GM03348 (cell line): ENCODE measurements around the gene RABGEF1.

Experiments used
- DNase-seq: peaks from one replicate; pipeline ENCODE4 v3.0.0; 2012; ENCODE audit warnings: low spot score

Gene RABGEF1

DNA sequence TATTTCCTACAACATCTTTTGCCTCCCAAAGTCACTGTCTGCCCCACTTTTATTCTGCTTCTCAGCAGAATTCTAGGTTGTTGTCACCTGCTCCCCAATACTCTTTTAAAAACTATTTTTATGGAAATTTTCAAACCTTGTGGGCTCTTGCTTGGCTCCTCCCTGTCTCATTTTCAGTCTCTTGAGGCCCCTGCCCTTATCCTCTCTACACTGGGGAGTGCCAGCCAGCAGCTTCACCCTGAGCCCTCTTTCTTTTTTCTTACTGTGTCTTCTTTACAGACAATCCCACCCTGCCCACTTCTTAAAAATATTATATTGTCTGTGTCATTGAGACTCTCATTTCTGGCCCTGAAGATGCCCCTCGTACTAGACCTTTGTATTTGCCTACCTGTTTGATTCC, 118.8 kb downstream of the RABGEF1 start:
- no peak for DNase-seq

DNA sequence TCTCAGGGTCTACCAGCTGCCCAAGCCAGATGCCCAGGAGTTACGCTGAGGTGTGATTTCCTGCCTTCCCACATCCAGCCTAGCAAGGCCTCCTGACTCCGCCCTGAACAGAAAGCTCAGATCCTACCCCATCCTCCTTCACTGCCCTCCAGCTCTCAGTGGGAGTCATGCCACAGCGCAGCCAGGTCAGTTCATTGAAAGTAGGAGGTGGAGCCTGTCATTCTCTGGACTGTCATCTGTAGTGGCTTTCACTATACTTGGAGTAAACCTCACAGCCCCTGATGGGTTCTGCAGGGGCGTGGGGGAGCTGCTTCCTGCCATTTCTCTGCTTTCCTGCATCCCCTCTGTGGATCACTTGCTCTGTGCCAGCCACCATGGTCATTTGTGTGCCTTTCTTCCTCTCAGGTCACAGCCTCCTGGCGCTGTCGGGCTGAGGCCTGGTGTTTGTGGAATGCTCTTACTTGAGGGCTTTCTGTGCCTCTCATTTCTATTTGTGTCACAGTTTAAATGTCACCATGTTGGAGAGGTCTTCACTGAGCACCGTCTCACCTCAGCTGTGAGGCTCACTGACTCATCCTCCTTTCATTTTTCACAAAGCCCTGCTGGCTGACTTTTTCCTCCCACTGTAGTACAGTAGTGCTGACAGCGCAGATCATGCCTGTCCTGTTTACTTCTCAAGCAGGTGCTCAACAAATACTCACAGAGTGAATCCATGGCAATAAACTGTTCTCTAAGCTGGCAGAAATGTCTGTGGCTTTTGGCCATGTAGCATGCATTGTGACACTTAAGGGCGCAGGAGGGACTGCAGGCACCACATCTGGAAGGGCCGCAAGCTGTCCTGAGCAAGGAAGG, 119.5 kb downstream of the RABGEF1 start:
- no peak for DNase-seq

DNA sequence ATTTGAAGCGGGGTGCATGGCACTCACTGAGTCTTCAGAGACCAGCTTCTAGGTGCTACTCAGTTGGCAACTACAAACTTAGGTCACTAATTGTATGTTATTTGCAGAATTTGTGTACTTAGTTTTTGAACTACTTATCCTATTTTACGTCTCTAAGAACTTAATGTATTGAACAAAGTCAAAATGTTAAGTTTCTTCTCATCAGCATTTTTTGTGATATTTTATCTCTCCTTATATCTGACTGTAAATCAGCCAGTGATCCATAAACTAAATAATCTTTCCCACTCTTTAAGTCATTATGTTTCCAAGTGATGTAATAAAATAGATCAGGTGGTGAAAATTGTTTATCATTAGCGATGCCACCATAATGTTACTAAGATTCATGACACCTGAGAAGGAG, 120.2 kb downstream of the RABGEF1 start:
- DNase-seq: no peak
